Measurements from ENCODE around the gene RGS12.

RGS12 gene

DNA sequence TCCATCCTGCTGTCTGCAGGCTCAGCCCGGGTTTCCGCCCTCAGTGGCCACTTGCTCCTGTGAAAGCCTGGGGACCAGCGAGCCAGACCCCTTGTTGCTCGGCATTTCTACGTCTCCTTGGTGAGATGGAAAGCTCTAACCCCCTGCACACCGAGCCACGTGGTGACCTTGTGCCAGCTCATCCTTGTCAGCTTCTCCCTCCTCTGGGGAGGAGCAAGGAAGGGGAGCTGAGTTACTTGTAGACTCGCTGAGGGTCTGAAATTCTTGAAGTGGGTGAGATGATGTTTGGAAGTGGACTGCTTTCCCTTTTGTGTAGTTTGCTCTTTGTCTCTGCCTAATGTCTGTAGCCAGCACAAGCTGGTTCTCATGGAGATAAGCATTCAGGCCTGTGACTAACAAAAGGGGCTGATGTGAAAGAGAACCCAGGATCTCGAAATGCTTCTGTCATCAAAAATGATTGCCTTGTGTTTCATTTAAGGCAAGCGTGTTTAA, 29.3 kb downstream of the RGS12 start:
- Histone ChIP-seq H3K4me1 (ENCODE audit: control insufficient read depth in 1 of 2, insufficient read depth in 2 of 2, low read length in 2 of 2) (peaks cover 3 to 6% of the 10 kb centered on the region in 2 donors), H3K9me3 (ENCODE audit: control insufficient read depth in 1 of 2, low read length in 2 of 2) (no peaks in the 10 kb centered on the region), H3K9ac (ENCODE audit: low read depth in 1 of 2, low read length in 2 of 2) (no peak overlapping the region), H3K36me3 (ENCODE audit: control insufficient read depth in 1 of 2, insufficient read depth in 2 of 2, low read length in 2 of 2) (peaks cover 3 to 16% of the 10 kb centered on the region in 2 donors), H3K27ac (ENCODE audit: low read depth, low read length) (no peak overlapping the region), H3K4me3 (ENCODE audit: low read depth in 1 of 2, low read length in 2 of 2) (no peak overlapping the region), H3K27me3 (ENCODE audit: control insufficient read depth in 1 of 2, insufficient read depth in 2 of 2, low read length in 2 of 2) (no peaks in the 10 kb centered on the region)

DNA sequence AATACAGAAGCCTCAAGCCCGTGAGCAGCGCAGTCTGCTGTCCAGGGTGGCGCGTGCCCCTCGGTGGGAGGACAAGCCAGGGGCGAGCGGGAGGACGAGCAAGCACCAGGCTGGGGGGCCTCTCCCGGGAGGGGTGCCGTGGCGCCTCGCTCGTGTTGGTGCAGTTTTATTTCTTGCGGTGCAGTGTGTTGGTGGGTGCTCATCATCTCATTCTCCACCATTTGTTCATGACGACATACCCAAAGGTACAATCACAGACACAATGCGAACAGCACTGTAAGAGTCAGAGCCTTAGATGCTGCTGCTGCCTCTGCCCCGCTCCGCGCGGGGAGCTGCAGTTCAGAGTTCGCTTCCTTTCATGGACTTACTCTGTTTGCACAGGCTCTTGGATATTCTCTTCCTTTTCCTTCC, 30.3 kb downstream of the RGS12 start:
- Histone ChIP-seq H3K9ac (ENCODE audit: low read depth in 1 of 2, low read length in 2 of 2) (no peak overlapping the region), H3K27me3 (ENCODE audit: control insufficient read depth in 1 of 2, insufficient read depth in 2 of 2, low read length in 2 of 2) (no peaks in the 10 kb centered on the region), H3K4me3 (ENCODE audit: low read depth in 1 of 2, low read length in 2 of 2) (no peak overlapping the region), H3K36me3 (ENCODE audit: control insufficient read depth in 1 of 2, insufficient read depth in 2 of 2, low read length in 2 of 2) (peaks cover 3 to 8% of the 10 kb centered on the region in 2 donors), H3K9me3 (ENCODE audit: control insufficient read depth in 1 of 2, low read length in 2 of 2) (no peaks in the 10 kb centered on the region), H3K4me1 (ENCODE audit: control insufficient read depth in 1 of 2, insufficient read depth in 2 of 2, low read length in 2 of 2) (peaks cover 3 to 6% of the 10 kb centered on the region in 2 donors), H3K27ac (ENCODE audit: low read depth, low read length) (no peak overlapping the region)

DNA sequence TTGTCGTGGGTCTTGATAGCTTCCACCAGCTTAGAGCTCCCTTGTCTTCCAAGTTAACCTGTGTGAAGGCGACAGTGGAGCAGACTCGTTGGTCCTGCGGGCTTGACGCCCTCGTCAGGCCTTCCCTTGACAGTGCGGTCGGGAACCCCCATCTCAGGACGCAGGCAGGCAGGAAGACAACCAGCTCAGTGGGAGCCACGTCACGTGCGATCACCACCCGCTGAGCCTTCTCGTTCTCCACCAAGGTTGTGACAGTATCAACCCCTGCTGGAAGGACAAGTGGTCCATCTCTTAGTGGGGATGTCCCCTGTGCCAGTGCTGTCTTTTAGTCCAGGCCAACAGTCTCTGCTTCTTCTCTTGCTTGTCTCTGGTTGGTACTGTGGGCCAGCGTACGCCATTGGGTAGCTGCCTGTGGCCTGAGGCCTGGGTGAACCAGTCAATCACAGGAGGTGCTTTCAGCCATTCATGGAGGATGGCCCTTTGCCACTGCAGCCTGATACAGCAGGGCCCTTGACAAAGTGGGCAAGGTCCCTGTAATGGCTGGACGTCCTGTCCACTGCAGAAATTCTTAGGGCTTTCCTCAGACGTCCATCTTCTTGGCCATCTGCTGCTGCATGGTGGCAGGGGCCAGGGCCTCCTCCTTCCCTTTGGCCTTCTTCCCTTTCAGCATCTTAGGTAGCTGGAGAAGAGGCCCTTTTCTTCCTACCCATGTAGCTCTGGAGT, 31.4 kb downstream of the RGS12 start:
- Histone ChIP-seq H3K36me3 (ENCODE audit: control insufficient read depth in 1 of 2, insufficient read depth in 2 of 2, low read length in 2 of 2) (peaks cover 3 to 4% of the 10 kb centered on the region in 2 donors), H3K4me1 (ENCODE audit: control insufficient read depth in 1 of 2, insufficient read depth in 2 of 2, low read length in 2 of 2) (no peaks in the 10 kb centered on the region), H3K9me3 (ENCODE audit: control insufficient read depth in 1 of 2, low read length in 2 of 2) (no peaks in the 10 kb centered on the region), H3K27ac (ENCODE audit: low read depth, low read length) (no peak overlapping the region), H3K27me3 (ENCODE audit: control insufficient read depth in 1 of 2, insufficient read depth in 2 of 2, low read length in 2 of 2) (no peaks in the 10 kb centered on the region), H3K4me3 (ENCODE audit: low read depth in 1 of 2, low read length in 2 of 2) (no peak overlapping the region), H3K9ac (ENCODE audit: low read depth in 1 of 2, low read length in 2 of 2) (no peak overlapping the region)

- no peak overlapping the region for H3K27ac ChIP-seq (ENCODE audit: low read depth, low read length)
- H3K4me3 ChIP-seq (ENCODE audit: low read depth in 1 of 2, low read length in 2 of 2) = no peak overlapping the region
- H3K9me3 ChIP-seq (ENCODE audit: control insufficient read depth in 1 of 2, low read length in 2 of 2) = no peaks in the 10 kb centered on the region
- no peaks in the 10 kb centered on the region for H3K27me3 ChIP-seq (ENCODE audit: control insufficient read depth in 1 of 2, insufficient read depth in 2 of 2, low read length in 2 of 2)
- H3K9ac ChIP-seq (ENCODE audit: low read depth in 1 of 2, low read length in 2 of 2) = no peak overlapping the region
- peaks cover 0 to 3% of the 10 kb centered on the region in 2 donors for H3K36me3 ChIP-seq (ENCODE audit: control insufficient read depth in 1 of 2, insufficient read depth in 2 of 2, low read length in 2 of 2)
- H3K4me1 ChIP-seq (ENCODE audit: control insufficient read depth in 1 of 2, insufficient read depth in 2 of 2, low read length in 2 of 2) = peaks cover 0 to 6% of the 10 kb centered on the region in 2 donors
These were observed 36.2 kb downstream of the RGS12 start for GRCh38 chr4:3328814-3329663.

DNA sequence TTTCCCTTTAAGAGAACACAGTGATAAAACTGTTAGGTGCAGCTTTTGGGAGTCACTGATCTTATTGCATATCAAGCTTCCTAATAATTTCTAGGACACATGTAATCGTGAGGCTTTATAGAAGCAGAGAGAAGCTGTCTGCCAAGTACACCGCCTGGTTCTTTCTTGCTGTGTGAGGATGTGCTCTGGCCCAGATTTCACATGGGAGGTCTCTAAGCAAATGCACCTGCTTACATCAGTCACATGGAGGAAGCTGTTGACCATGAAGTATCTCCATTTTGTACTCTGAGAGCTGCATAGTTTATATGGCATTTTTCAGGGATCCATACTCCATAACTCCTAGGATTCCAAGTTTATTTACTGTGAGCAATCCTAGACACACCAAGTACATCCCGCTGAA, 37.1 kb downstream of the RGS12 start:
- no peak overlapping the region for H3K27ac ChIP-seq (ENCODE audit: low read depth, low read length)

GRCh38 chr4:3330707-3331106, 37.9 kb downstream of the RGS12 start:
- no peak overlapping the region for H3K27ac ChIP-seq (ENCODE audit: low read depth, low read length)
- no peak overlapping the region for H3K9ac ChIP-seq (ENCODE audit: low read depth in 1 of 2, low read length in 2 of 2)
- H3K9me3 ChIP-seq (ENCODE audit: control insufficient read depth in 1 of 2, low read length in 2 of 2) = no peaks in the 10 kb centered on the region
- peaks cover 0 to 6% of the 10 kb centered on the region in 2 donors for H3K4me1 ChIP-seq (ENCODE audit: control insufficient read depth in 1 of 2, insufficient read depth in 2 of 2, low read length in 2 of 2)
- no peak overlapping the region for H3K4me3 ChIP-seq (ENCODE audit: low read depth in 1 of 2, low read length in 2 of 2)
- H3K27me3 ChIP-seq (ENCODE audit: control insufficient read depth in 1 of 2, insufficient read depth in 2 of 2, low read length in 2 of 2) = no peaks in the 10 kb centered on the region
- H3K36me3 ChIP-seq (ENCODE audit: control insufficient read depth in 1 of 2, insufficient read depth in 2 of 2, low read length in 2 of 2) = no peaks in the 10 kb centered on the region

More for the DNA sequence above, 37.1 kb downstream of the RGS12 start:
- Histone ChIP-seq H3K4me1 (ENCODE audit: control insufficient read depth in 1 of 2, insufficient read depth in 2 of 2, low read length in 2 of 2) (peaks cover 0 to 6% of the 10 kb centered on the region in 2 donors), H3K27me3 (ENCODE audit: control insufficient read depth in 1 of 2, insufficient read depth in 2 of 2, low read length in 2 of 2) (no peaks in the 10 kb centered on the region), H3K4me3 (ENCODE audit: low read depth in 1 of 2, low read length in 2 of 2) (no peak overlapping the region), H3K36me3 (ENCODE audit: control insufficient read depth in 1 of 2, insufficient read depth in 2 of 2, low read length in 2 of 2) (no peaks in the 10 kb centered on the region), H3K9me3 (ENCODE audit: control insufficient read depth in 1 of 2, low read length in 2 of 2) (no peaks in the 10 kb centered on the region), H3K9ac (ENCODE audit: low read depth in 1 of 2, low read length in 2 of 2) (no peak overlapping the region)

GRCh38 chr4:3331511-3332394, 38.9 kb downstream of the RGS12 start:
- Histone ChIP-seq H3K27me3 (ENCODE audit: control insufficient read depth in 1 of 2, insufficient read depth in 2 of 2, low read length in 2 of 2) (no peaks in the 10 kb centered on the region), H3K4me3 (ENCODE audit: low read depth in 1 of 2, low read length in 2 of 2) (no peak overlapping the region), H3K36me3 (ENCODE audit: control insufficient read depth in 1 of 2, insufficient read depth in 2 of 2, low read length in 2 of 2) (no peaks in the 10 kb centered on the region), H3K9ac (ENCODE audit: low read depth in 1 of 2, low read length in 2 of 2) (no peak overlapping the region), H3K4me1 (ENCODE audit: control insufficient read depth in 1 of 2, insufficient read depth in 2 of 2, low read length in 2 of 2) (peaks cover 0 to 6% of the 10 kb centered on the region in 2 donors), H3K9me3 (ENCODE audit: control insufficient read depth in 1 of 2, low read length in 2 of 2) (no peaks in the 10 kb centered on the region), H3K27ac (ENCODE audit: low read depth, low read length) (no peak overlapping the region)

GRCh38 chr4:3332498-3332897, 39.7 kb downstream of the RGS12 start:
- Histone ChIP-seq H3K4me3 (ENCODE audit: low read depth in 1 of 2, low read length in 2 of 2) (no peak overlapping the region), H3K27ac (ENCODE audit: low read depth, low read length) (no peak overlapping the region), H3K9me3 (ENCODE audit: control insufficient read depth in 1 of 2, low read length in 2 of 2) (no peaks in the 10 kb centered on the region), H3K4me1 (ENCODE audit: control insufficient read depth in 1 of 2, insufficient read depth in 2 of 2, low read length in 2 of 2) (peaks cover 0 to 6% of the 10 kb centered on the region in 2 donors), H3K9ac (ENCODE audit: low read depth in 1 of 2, low read length in 2 of 2) (no peak overlapping the region), H3K36me3 (ENCODE audit: control insufficient read depth in 1 of 2, insufficient read depth in 2 of 2, low read length in 2 of 2) (no peaks in the 10 kb centered on the region), H3K27me3 (ENCODE audit: control insufficient read depth in 1 of 2, insufficient read depth in 2 of 2, low read length in 2 of 2) (no peaks in the 10 kb centered on the region)

- Histone ChIP-seq H3K4me1 (ENCODE audit: control insufficient read depth in 1 of 2, insufficient read depth in 2 of 2, low read length in 2 of 2) (peaks cover 0 to 6% of the 10 kb centered on the region in 2 donors), H3K27ac (ENCODE audit: low read depth, low read length) (no peak overlapping the region), H3K9ac (ENCODE audit: low read depth in 1 of 2, low read length in 2 of 2) (no peak overlapping the region), H3K27me3 (ENCODE audit: control insufficient read depth in 1 of 2, insufficient read depth in 2 of 2, low read length in 2 of 2) (no peaks in the 10 kb centered on the region), H3K36me3 (ENCODE audit: control insufficient read depth in 1 of 2, insufficient read depth in 2 of 2, low read length in 2 of 2) (no peaks in the 10 kb centered on the region), H3K9me3 (ENCODE audit: control insufficient read depth in 1 of 2, low read length in 2 of 2) (no peaks in the 10 kb centered on the region), H3K4me3 (ENCODE audit: low read depth in 1 of 2, low read length in 2 of 2) (no peak overlapping the region)
These were observed 41.5 kb downstream of the RGS12 start for GRCh38 chr4:3334316-3334715.
